SK-N-SH treated with all-trans-retinoic acid at 6 μM for 48 hours (cell line): Measurements from ENCODE around the gene HIF1A.

Experiments used
- ATAC-seq: fragments of 200-7000 bp; cut with Tn5 transposase; 3 replicates; pipeline ENCODE4 v1.9.1; 2020; ENCODE audit warnings: mild to moderate bottlenecking, moderate library complexity
- ARNTL ChIP-seq: fragments of 450-650 bp; formaldehyde crosslinking; IDR thresholded peaks from 2 replicates; pipeline ENCODE4 v1.5.0; 2020; ENCODE audit warnings: low read depth, mild to moderate bottlenecking, moderate library complexity, borderline replicate concordance
- BACH2 ChIP-seq: fragments of 250-450 bp; sonication (Bioruptor Pico); IDR thresholded peaks from 2 replicates; pipeline ENCODE4 v1.9.0; 2021; ENCODE audit warnings: mild to moderate bottlenecking, borderline replicate concordance
- CREB5 ChIP-seq: fragments of 250-450 bp; sonication (Bioruptor Pico); IDR thresholded peaks from 2 replicates; pipeline ENCODE4 v1.5.1; 2020; ENCODE audit warnings: low read depth, mild to moderate bottlenecking, moderate library complexity
- CSDC2 ChIP-seq: fragments of 250-450 bp; sonication (Bioruptor Pico); IDR thresholded peaks from 2 replicates; pipeline ENCODE4 v1.5.0; 2020; ENCODE audit warnings: mild to moderate bottlenecking, moderate library complexity
- ESRRG ChIP-seq: fragments of 250-450 bp; sonication (Bioruptor Pico); IDR thresholded peaks from 2 replicates; pipeline ENCODE4 v1.6.1; 2021; ENCODE audit warnings: mild to moderate bottlenecking
- ISL1 ChIP-seq: fragments of 250-450 bp; sonication (Bioruptor Pico); IDR thresholded peaks from 2 replicates; pipeline ENCODE4 v2.1.2; 2022; ENCODE audit warnings: mild to moderate bottlenecking, moderate library complexity
- OSR1 ChIP-seq: fragments of 250-450 bp; sonication (Bioruptor Pico); IDR thresholded peaks from 2 replicates; pipeline ENCODE4 v1.8.0; 2022; ENCODE audit warnings: moderate library complexity, mild to moderate bottlenecking, inconsistent platforms
- PATZ1 ChIP-seq: fragments of 250-450 bp; sonication (Bioruptor Pico); IDR thresholded peaks from 2 replicates; pipeline ENCODE4 v1.8.0; 2020; ENCODE audit warnings: mild to moderate bottlenecking, moderate library complexity, borderline replicate concordance
- PPARA ChIP-seq: fragments of 250-450 bp; sonication (Bioruptor Pico); IDR thresholded peaks from 2 replicates; pipeline ENCODE4 v1.5.0; 2020; ENCODE audit warnings: mild to moderate bottlenecking, borderline replicate concordance
- RARB ChIP-seq: fragments of 250-450 bp; sonication (Bioruptor Pico); IDR thresholded peaks from 2 replicates; pipeline ENCODE4 v1.8.0; 2021; ENCODE audit warnings: mild to moderate bottlenecking, moderate library complexity
- SNAI2 ChIP-seq: fragments of 250-450 bp; sonication (Bioruptor Pico); IDR thresholded peaks from 2 replicates; pipeline ENCODE4 v1.5.0; 2020; ENCODE audit warnings: mild to moderate bottlenecking, moderate library complexity
- TOX ChIP-seq: fragments of 250-450 bp; sonication (Bioruptor Pico); IDR thresholded peaks from 2 replicates; pipeline ENCODE4 v1.8.0; 2021; ENCODE audit warnings: mild to moderate bottlenecking, moderate library complexity, borderline replicate concordance
- TSHZ2 ChIP-seq: fragments of 250-450 bp; sonication (Bioruptor Pico); IDR thresholded peaks from 2 replicates; pipeline ENCODE4 v1.5.0; 2020; ENCODE audit warnings: mild to moderate bottlenecking, moderate library complexity
- ZC3H10 ChIP-seq: fragments of 250-450 bp; sonication (Bioruptor Pico); IDR thresholded peaks from 2 replicates; pipeline ENCODE4 v1.5.1; 2021; ENCODE audit warnings: mild to moderate bottlenecking, moderate library complexity
- ZFP3 ChIP-seq: fragments of 250-450 bp; sonication (Bioruptor Pico); IDR thresholded peaks from 2 replicates; pipeline ENCODE4 v1.5.0; 2020; ENCODE audit warnings: mild to moderate bottlenecking, moderate library complexity
- ZFP30 ChIP-seq: fragments of 450-650 bp; formaldehyde crosslinking; IDR thresholded peaks from 2 replicates; pipeline ENCODE4 v1.5.0; 2022; ENCODE audit warnings: mild to moderate bottlenecking, moderate library complexity
- ZNF565 ChIP-seq: fragments of 450-650 bp; formaldehyde crosslinking; conservative IDR thresholded peaks from 2 replicates; pipeline ENCODE4 v1.5.0; 2020; ENCODE audit warnings: low read depth, mild to moderate bottlenecking, moderate library complexity
- ZNF70 ChIP-seq: fragments of 450-650 bp; formaldehyde crosslinking; IDR thresholded peaks from 2 replicates; pipeline ENCODE4 v1.5.0; 2020; ENCODE audit warnings: mild to moderate bottlenecking, moderate library complexity
- ZNF8 ChIP-seq: fragments of 450-650 bp; formaldehyde crosslinking; IDR thresholded peaks from 2 replicates; pipeline ENCODE4 v1.5.0; 2020; ENCODE audit warnings: mild to moderate bottlenecking, moderate library complexity
- TF ChIP-seq, protein P1 (sequence below): fragments of 250-450 bp; sonication (Bioruptor Pico); IDR thresholded peaks from 2 replicates; pipeline ENCODE4 v1.5.1; 2021; ENCODE audit warnings: mild to moderate bottlenecking, moderate library complexity

HIF1A gene

DNA sequence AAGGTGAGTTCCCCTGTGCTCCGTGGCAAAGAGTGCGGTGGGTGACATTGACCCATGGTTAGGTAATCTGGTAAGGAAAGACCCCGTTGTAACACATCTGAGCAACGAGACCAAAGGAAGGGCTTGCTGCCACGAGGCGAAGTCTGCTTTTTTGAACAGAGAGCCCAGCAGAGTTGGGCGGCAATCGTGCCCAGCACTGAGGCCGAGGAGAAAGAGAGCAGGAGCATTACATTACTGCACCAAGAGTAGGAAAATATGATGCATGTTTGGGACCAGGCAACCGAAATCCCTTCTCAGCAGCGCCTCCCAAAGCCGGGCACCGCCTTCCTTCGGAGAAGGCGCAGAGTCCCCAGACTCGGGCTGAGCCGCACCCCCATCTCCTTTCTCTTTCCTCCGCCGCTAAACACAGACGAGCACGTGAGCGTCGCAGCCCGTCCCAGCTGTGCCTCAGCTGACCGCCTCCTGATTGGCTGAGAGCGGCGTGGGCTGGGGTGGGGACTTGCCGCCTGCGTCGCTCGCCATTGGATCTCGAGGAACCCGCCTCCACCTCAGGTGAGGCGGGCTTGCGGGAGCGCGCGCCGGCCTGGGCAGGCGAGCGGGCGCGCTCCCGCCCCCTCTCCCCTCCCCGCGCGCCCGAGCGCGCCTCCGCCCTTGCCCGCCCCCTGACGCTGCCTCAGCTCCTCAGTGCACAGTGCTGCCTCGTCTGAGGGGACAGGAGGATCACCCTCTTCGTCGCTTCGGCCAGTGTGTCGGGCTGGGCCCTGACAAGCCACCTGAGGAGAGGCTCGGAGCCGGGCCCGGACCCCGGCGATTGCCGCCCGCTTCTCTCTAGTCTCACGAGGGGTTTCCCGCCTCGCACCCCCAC is at the start of gene HIF1A:
Gene HIF1A (plus strand): TSS at position 684 of the 865 bp plus-strand sequence. CDS start 292 bp downstream, outside the sequence.
- ATAC-seq: peak; percentile 92
- TF ChIP-seq CSDC2 (CRISPR knock-in tag): 0 out of 2 replicates have a peak, but pooled peaks have one; percentile 61
- peak; percentile 33; the same call in 1 of the 2 replicates for TF ChIP-seq TSHZ2 (CRISPR knock-in tag)
- no peak for TF ChIP-seq ZC3H10 (CRISPR knock-in tag)
- TF ChIP-seq TOX (CRISPR knock-in tag): no peak
- TF ChIP-seq ZFP30 (CRISPR knock-in tag): peak; percentile 11; the same call in 1 of the 2 replicates
- TF ChIP-seq SNAI2 (CRISPR knock-in tag): 0 out of 2 replicates have a peak, but pooled peaks have one; percentile 31

GRCh38 chr14:61646366-61647116 is 48.8 kb upstream of the HIF1A start:
- TF ChIP-seq ZFP30 (CRISPR knock-in tag) (no peak), OSR1 (CRISPR knock-in tag) (no peak), CREB5 (CRISPR knock-in tag) (no peak), CSDC2 (CRISPR knock-in tag) (no peak), ZNF565 (CRISPR knock-in tag) (no peak), ARNTL (CRISPR knock-in tag) (no peak)
- TF ChIP-seq, protein P1, sequence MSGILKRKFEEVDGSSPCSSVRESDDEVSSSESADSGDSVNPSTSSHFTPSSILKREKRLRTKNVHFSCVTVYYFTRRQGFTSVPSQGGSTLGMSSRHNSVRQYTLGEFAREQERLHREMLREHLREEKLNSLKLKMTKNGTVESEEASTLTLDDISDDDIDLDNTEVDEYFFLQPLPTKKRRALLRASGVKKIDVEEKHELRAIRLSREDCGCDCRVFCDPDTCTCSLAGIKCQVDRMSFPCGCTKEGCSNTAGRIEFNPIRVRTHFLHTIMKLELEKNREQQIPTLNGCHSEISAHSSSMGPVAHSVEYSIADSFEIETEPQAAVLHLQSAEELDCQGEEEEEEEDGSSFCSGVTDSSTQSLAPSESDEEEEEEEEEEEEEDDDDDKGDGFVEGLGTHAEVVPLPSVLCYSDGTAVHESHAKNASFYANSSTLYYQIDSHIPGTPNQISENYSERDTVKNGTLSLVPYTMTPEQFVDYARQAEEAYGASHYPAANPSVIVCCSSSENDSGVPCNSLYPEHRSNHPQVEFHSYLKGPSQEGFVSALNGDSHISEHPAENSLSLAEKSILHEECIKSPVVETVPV: no peak
- no peak for ATAC-seq

GRCh38 chr14:61647704-61648103 is 47.6 kb upstream of the HIF1A start:
- ATAC-seq: no peak
- no peak for TF ChIP-seq OSR1 (CRISPR knock-in tag)
- no peak for TF ChIP-seq ISL1 (CRISPR knock-in tag)
- no peak for TF ChIP-seq ARNTL (CRISPR knock-in tag)
- no peak for TF ChIP-seq ZC3H10 (CRISPR knock-in tag)
- no peak for TF ChIP-seq ZFP3 (CRISPR knock-in tag)
- no peak for TF ChIP-seq BACH2 (CRISPR knock-in tag)
- TF ChIP-seq ZNF70: no peak
- no peak for TF ChIP-seq ZFP30 (CRISPR knock-in tag)
- TF ChIP-seq ESRRG (CRISPR knock-in tag): no peak
- TF ChIP-seq, protein P1: no peak
- no peak for TF ChIP-seq TSHZ2 (CRISPR knock-in tag)
- no peak for TF ChIP-seq PATZ1 (CRISPR knock-in tag)
- no peak for TF ChIP-seq ZNF565 (CRISPR knock-in tag)
- no peak for TF ChIP-seq CREB5 (CRISPR knock-in tag)
- no peak for TF ChIP-seq PPARA
- TF ChIP-seq SNAI2 (CRISPR knock-in tag): no peak
- TF ChIP-seq ZNF8: no peak
- TF ChIP-seq TOX (CRISPR knock-in tag): no peak
- TF ChIP-seq RARB: no peak
